Measurements from ENCODE around the gene UMODL1.

UMODL1 gene

DNA sequence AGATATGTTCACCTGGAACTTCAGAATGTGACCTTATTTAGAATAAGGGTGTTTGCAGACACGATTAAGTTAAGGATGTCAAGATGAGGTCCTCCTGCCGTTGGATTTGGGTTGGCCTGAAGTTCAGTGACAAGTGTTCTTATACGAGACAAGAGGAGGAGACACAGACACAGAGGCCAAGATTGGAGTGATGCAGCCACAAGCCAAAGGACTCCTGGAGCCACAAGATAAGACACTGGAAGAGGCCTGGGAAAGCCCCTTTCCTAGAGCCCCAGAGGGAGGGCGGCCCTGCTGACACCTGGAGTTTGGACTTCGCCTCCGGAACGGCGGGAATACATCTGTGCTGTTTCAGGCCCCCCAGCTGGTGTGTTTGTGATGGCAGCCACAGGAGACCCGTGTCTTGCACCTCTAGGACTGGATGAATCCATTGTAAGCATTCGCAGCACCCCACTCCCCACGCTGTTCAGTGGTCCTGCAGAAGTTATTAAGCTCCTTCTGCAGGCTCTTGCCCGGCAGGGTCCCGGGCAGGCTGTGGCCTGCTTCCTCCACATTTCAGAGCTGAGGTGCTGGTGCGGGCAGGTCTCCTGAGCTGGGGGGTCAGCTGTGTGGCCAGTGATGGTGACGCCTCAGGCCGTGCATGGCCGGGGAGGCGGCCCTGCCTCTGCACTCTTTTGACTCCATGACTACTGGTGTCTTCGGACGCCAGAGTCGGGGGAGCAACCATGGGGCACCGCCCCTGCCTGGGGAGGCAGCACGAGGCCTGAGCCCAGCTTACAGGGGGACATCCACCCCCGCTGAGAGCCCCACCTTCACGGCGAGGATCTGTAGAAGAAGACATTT, 34.6 kb downstream of the UMODL1 start:
- H3K4me3 ChIP-seq (ENCODE audit: low read depth in 1 of 2, low read length in 2 of 2): no peak overlapping the region
- ATAC-seq (ENCODE audit: insufficient read depth, low read depth) (no peak), DNase-seq (no peak)
- H4K20me1 ChIP-seq (ENCODE audit: insufficient read depth, low read length): no peaks in the 10 kb centered on the region; the same call in 1 of the 2 replicates
- no peak overlapping the region for H3K4me2 ChIP-seq (ENCODE audit: insufficient read depth, low read length)
- no peaks in the 10 kb centered on the region for H3K9me3 ChIP-seq (ENCODE audit: insufficient read depth, low read length, severe bottlenecking)
- no peaks in the 10 kb centered on the region for H3K79me2 ChIP-seq (ENCODE audit: insufficient read depth, low read length)
- H3K27me3 ChIP-seq (ENCODE audit: insufficient read depth, low read length, poor library complexity): peaks cover 6% of the 10 kb centered on the region
- no peaks in the 10 kb centered on the region for H3K36me3 ChIP-seq (ENCODE audit: insufficient read depth, low read length)
- peaks cover 37% of the 10 kb centered on the region for H3K4me1 ChIP-seq (ENCODE audit: insufficient read depth, low read length)
- H2AFZ ChIP-seq (ENCODE audit: low read depth, low read length): no peak overlapping the region
- no peak overlapping the region for H3K9ac ChIP-seq (ENCODE audit: low read depth, low read length)
- TF ChIP-seq EZH2 (IDR thresholded peaks at IDR 0.05; ENCODE audit: borderline replicate concordance, low read depth, low read length, severe bottlenecking): no peak
- TF ChIP-seq, protein P1, sequence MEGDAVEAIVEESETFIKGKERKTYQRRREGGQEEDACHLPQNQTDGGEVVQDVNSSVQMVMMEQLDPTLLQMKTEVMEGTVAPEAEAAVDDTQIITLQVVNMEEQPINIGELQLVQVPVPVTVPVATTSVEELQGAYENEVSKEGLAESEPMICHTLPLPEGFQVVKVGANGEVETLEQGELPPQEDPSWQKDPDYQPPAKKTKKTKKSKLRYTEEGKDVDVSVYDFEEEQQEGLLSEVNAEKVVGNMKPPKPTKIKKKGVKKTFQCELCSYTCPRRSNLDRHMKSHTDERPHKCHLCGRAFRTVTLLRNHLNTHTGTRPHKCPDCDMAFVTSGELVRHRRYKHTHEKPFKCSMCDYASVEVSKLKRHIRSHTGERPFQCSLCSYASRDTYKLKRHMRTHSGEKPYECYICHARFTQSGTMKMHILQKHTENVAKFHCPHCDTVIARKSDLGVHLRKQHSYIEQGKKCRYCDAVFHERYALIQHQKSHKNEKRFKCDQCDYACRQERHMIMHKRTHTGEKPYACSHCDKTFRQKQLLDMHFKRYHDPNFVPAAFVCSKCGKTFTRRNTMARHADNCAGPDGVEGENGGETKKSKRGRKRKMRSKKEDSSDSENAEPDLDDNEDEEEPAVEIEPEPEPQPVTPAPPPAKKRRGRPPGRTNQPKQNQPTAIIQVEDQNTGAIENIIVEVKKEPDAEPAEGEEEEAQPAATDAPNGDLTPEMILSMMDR (IDR thresholded peaks at IDR 0.05; ENCODE audit: borderline replicate concordance, extremely low read depth, low read length, poor library complexity, severe bottlenecking): no peak
- H3K27ac ChIP-seq (ENCODE audit: low read length): no peak overlapping the region

GRCh38 chr21:42106425-42106824, 35.3 kb downstream of the UMODL1 start:
- Histone ChIP-seq H3K27me3 (ENCODE audit: insufficient read depth, low read length, poor library complexity) (peaks cover 6% of the 10 kb centered on the region), H3K79me2 (ENCODE audit: insufficient read depth, low read length) (no peaks in the 10 kb centered on the region), H3K36me3 (ENCODE audit: insufficient read depth, low read length) (no peaks in the 10 kb centered on the region), H2AFZ (ENCODE audit: low read depth, low read length) (no peak overlapping the region), H3K9ac (ENCODE audit: low read depth, low read length) (no peak overlapping the region), H3K4me1 (ENCODE audit: insufficient read depth, low read length) (peaks cover 37% of the 10 kb centered on the region), H3K27ac (ENCODE audit: low read length) (no peak overlapping the region), H3K4me3 (ENCODE audit: low read depth in 1 of 2, low read length in 2 of 2) (no peak overlapping the region), H3K4me2 (ENCODE audit: insufficient read depth, low read length) (no peak overlapping the region), H3K9me3 (ENCODE audit: insufficient read depth, low read length, severe bottlenecking) (no peaks in the 10 kb centered on the region), H4K20me1 (ENCODE audit: insufficient read depth, low read length) (no peaks in the 10 kb centered on the region; the same call in 1 of the 2 replicates)
- TF ChIP-seq, protein P1 (IDR thresholded peaks at IDR 0.05; ENCODE audit: borderline replicate concordance, extremely low read depth, low read length, poor library complexity, severe bottlenecking): no peak
- no peak for TF ChIP-seq EZH2 (IDR thresholded peaks at IDR 0.05; ENCODE audit: borderline replicate concordance, low read depth, low read length, severe bottlenecking)
- no peak for DNase-seq
- ATAC-seq (ENCODE audit: insufficient read depth, low read depth): no peak

DNA sequence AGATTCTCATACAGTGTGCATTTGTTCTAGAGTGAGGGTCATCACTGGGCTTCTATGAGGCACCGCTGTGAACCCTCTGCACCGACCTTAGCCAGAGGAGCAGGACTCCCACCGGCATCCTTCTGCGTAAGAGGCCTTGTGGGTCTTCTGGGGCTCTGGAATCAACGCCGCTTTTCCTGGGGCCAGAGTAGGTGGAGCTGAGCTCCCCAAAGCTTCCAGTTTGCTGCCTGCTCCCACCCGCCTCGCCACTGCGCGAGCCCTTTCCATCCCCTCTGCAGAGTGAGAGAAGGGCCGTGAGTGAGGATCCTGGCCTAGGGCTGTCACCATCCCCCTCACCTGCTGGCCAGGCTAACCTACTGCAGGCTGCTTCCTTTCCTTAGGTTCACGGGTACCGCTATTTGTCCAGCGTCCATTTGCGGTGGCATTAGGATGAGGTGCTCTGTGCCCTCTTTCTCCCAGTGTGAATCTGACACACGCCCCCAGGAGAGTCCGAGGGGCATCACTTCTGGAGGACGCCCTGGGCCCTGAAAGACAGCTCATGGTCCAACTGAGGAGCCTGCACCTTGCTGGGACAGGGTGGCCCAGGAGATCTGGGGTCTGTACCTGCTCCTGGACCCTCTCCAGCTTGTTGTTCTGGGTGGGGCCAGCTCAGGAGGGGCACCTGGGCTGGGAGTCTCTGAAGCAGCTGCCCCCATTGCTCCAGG, 36.2 kb downstream of the UMODL1 start:
- Histone ChIP-seq H3K9me3 (ENCODE audit: insufficient read depth, low read length, severe bottlenecking) (no peaks in the 10 kb centered on the region), H4K20me1 (ENCODE audit: insufficient read depth, low read length) (no peaks in the 10 kb centered on the region; the same call in 1 of the 2 replicates), H3K36me3 (ENCODE audit: insufficient read depth, low read length) (no peaks in the 10 kb centered on the region), H3K9ac (ENCODE audit: low read depth, low read length) (peak overlapping the region; percentile 49), H2AFZ (ENCODE audit: low read depth, low read length) (peak overlapping the region; percentile 61), H3K79me2 (ENCODE audit: insufficient read depth, low read length) (no peaks in the 10 kb centered on the region), H3K4me2 (ENCODE audit: insufficient read depth, low read length) (peak overlapping the region; percentile 65), H3K27me3 (ENCODE audit: insufficient read depth, low read length, poor library complexity) (peaks cover 6% of the 10 kb centered on the region), H3K27ac (ENCODE audit: low read length) (peak overlapping the region; percentile 94), H3K4me1 (ENCODE audit: insufficient read depth, low read length) (peaks cover 35% of the 10 kb centered on the region), H3K4me3 (ENCODE audit: low read depth in 1 of 2, low read length in 2 of 2) (peak overlapping the region in 1 of 2 experiments; percentile 49; a peak in 2 of 4 replicates)
- ATAC-seq (ENCODE audit: insufficient read depth, low read depth) (no peak), DNase-seq (no peak)
- TF ChIP-seq, protein P1 (IDR thresholded peaks at IDR 0.05; ENCODE audit: borderline replicate concordance, extremely low read depth, low read length, poor library complexity, severe bottlenecking): no peak
- no peak for TF ChIP-seq EZH2 (IDR thresholded peaks at IDR 0.05; ENCODE audit: borderline replicate concordance, low read depth, low read length, severe bottlenecking)
